SK-N-SH (cell line): ENCODE measurements around the gene TMPRSS5. TPM values are rescaled to one million over a fixed set of nuclear protein-coding genes. Genes with fewer than 3 reads are reported as not detected.

Experiments
- CTCF ChIA-PET: fragments of 300-600, 350-600 bp; formaldehyde crosslinking; extraction: SDS; loops from one replicate; lab custom pipeline; 2021; lab: Yijun Ruan, JAX
- POLR2A ChIA-PET: fragments of 350-600 bp; sonication (Branson Sonifier 250); formaldehyde crosslinking; extraction: SDS; loops from one replicate; lab custom pipeline; 2020; ENCODE audit warnings: antibody characterized with exemption, inconsistent platforms; lab: Yijun Ruan, JAX
- DNase-seq: peaks from one replicate; pipeline ENCODE4 v3.0.0; 2012
- H2AFZ ChIP-seq: fragments of 200-600 bp; sonication (generic); 2 replicates; pipeline ENCODE4 v1.8.1; 2016; ENCODE audit warnings: antibody characterized with exemption, mild to moderate bottlenecking, low read depth
- H3F3A ChIP-seq: fragments of 200-600 bp; sonication (generic); replicated peaks from 2 replicates; pipeline ENCODE3; 2016; ENCODE audit warnings: antibody characterized with exemption, mild to moderate bottlenecking; ENCODE audit not compliant: insufficient read depth
- H3K27ac ChIP-seq, 2 experiments: fragments of 200-500 bp in 1 of 2; fragments of 200-600 bp in 1 of 2; sonication (Bioruptor generic) in 1 of 2; sonication (generic), shearing (Covaris generic) in 1 of 2; 2 replicates each; pipeline versions ENCODE4 v1.5.1 to v1.6.1; 2014 to 2016; ENCODE audit warnings: low read depth in 2 of 2, inconsistent platforms in 1 of 2, low read length in 1 of 2, mild to moderate bottlenecking in 1 of 2, mixed read lengths in 1 of 2
- H3K27me3 ChIP-seq: fragments of 200-600 bp; sonication (generic), shearing (Covaris generic); 2 replicates; pipeline ENCODE4 v1.6.1; 2016; ENCODE audit warnings: mixed run types; ENCODE audit not compliant: insufficient read depth
- H3K36me3 ChIP-seq, 2 experiments: fragments of 200-500 bp in 1 of 2; fragments of 200-600 bp in 1 of 2; sonication (Bioruptor generic) in 1 of 2; sonication (generic) in 1 of 2; replicated peaks in 1 of 2; 2 replicates each; pipeline versions ENCODE3 to v1.5.1; 2014 to 2016; ENCODE audit warnings: low read length in 1 of 2, mild to moderate bottlenecking in 1 of 2; ENCODE audit not compliant: insufficient read depth in 2 of 2, control insufficient read depth in 1 of 2
- H3K4me1 ChIP-seq, 2 experiments: fragments of 200-500 bp in 1 of 2; fragments of 200-600 bp in 1 of 2; sonication (Bioruptor generic) in 1 of 2; sonication (generic), shearing (Covaris generic) in 1 of 2; 2 replicates each; pipeline versions ENCODE4 v1.5.1 to v1.6.1; 2014 to 2016; ENCODE audit warnings: low read depth in 1 of 2, low read length in 1 of 2, mixed run types in 1 of 2; ENCODE audit not compliant: insufficient read depth in 2 of 2, control insufficient read depth in 1 of 2
- H3K4me2 ChIP-seq: fragments of 200-600 bp; sonication (generic), shearing (Covaris generic); 2 replicates; pipeline ENCODE4 v1.6.1; 2017; ENCODE audit warnings: mixed run types
- H3K4me3 ChIP-seq, 2 experiments: fragments of 200-500 bp in 1 of 2; fragments of 200-600 bp in 1 of 2; sonication (Bioruptor generic) in 1 of 2; sonication (generic), shearing (Covaris generic) in 1 of 2; 2 replicates each; pipeline versions ENCODE4 v1.5.1 to v1.8.1; 2014 to 2016; ENCODE audit warnings: low read depth in 2 of 2, inconsistent platforms in 1 of 2, low read length in 1 of 2, mild to moderate bottlenecking in 1 of 2, mixed read lengths in 1 of 2, moderate library complexity in 1 of 2
- H3K79me2 ChIP-seq: fragments of 200-600 bp; sonication (generic); 2 replicates; pipeline ENCODE4 v1.8.1; 2017; ENCODE audit warnings: mild to moderate bottlenecking; ENCODE audit not compliant: insufficient read depth
- H3K9ac ChIP-seq: fragments of 200-600 bp; sonication (generic); 2 replicates; pipeline ENCODE4 v1.6.1; 2017; ENCODE audit warnings: mixed run types
- H3K9me2 ChIP-seq: fragments of 200-600 bp; sonication (generic); 2 replicates; pipeline ENCODE4 v1.6.1; 2017; ENCODE audit warnings: mixed run types
- H3K9me3 ChIP-seq: fragments of 200-600 bp; sonication (generic); 2 replicates; pipeline ENCODE4 v1.6.1; 2017; ENCODE audit warnings: mixed run types, mild to moderate bottlenecking, moderate library complexity
- H4K20me1 ChIP-seq: fragments of 200-600 bp; sonication (generic); 2 replicates; pipeline ENCODE4 v1.6.1; 2017; ENCODE audit warnings: mild to moderate bottlenecking, mixed run types; ENCODE audit not compliant: insufficient read depth
- FOSL2 ChIP-seq: IDR thresholded peaks from 2 replicates; pipeline ENCODE4 v1.4.0; 2012; ENCODE audit warnings: low read depth, mild to moderate bottlenecking, moderate library complexity, borderline replicate concordance
- GABPA ChIP-seq: IDR thresholded peaks from 2 replicates; pipeline ENCODE4 v1.4.0; 2012; ENCODE audit warnings: low read depth, mild to moderate bottlenecking
- MEF2A ChIP-seq: IDR thresholded peaks from 2 replicates; pipeline ENCODE4 v1.4.0; 2012; ENCODE audit warnings: low read depth, borderline replicate concordance
- MXI1 ChIP-seq: IDR thresholded peaks from 2 replicates; pipeline ENCODE4 v1.6.1; 2012; ENCODE audit warnings: mild to moderate bottlenecking, low read depth, low read length, improper control_type of control experiment
- NFIC ChIP-seq: IDR thresholded peaks from 2 replicates; pipeline ENCODE4 v1.4.0; 2012; ENCODE audit warnings: borderline replicate concordance
- NRF1 ChIP-seq: IDR thresholded peaks from 2 replicates; pipeline ENCODE4 v1.6.1; 2012; ENCODE audit warnings: low read depth, mild to moderate bottlenecking, low read length
- POLR2AphosphoS5 ChIP-seq: IDR thresholded peaks from 2 replicates; pipeline ENCODE4 v1.6.1; 2012; ENCODE audit warnings: low read depth, low read length
- RAD21 ChIP-seq: IDR thresholded peaks from 2 replicates; pipeline ENCODE4 v1.6.1; 2012; ENCODE audit warnings: mild to moderate bottlenecking, low read length
- RCOR1 ChIP-seq: fragments of 150-350 bp; IDR thresholded peaks from 2 replicates; pipeline ENCODE4 v1.6.1; 2017; ENCODE audit warnings: antibody characterized with exemption, low read length
- REST ChIP-seq: IDR thresholded peaks from 2 replicates; pipeline ENCODE4 v1.6.1; 2012; ENCODE audit warnings: mild to moderate bottlenecking, low read depth, low read length, moderate library complexity
- RFX5 ChIP-seq: IDR thresholded peaks from 2 replicates; pipeline ENCODE4 v1.6.1; 2012; ENCODE audit warnings: mild to moderate bottlenecking, improper control_type of control experiment, low read length
- RXRA ChIP-seq: IDR thresholded peaks from 2 replicates; pipeline ENCODE4 v1.4.0; 2012; ENCODE audit warnings: low read depth, mild to moderate bottlenecking, borderline replicate concordance
- SIN3A ChIP-seq: IDR thresholded peaks from 2 replicates; pipeline ENCODE4 v1.6.1; 2012; ENCODE audit warnings: low read depth, mild to moderate bottlenecking, low read length, moderate library complexity, borderline replicate concordance
- TAF1 ChIP-seq: IDR thresholded peaks from 2 replicates; pipeline ENCODE4 v1.6.1; 2012; ENCODE audit warnings: low read depth, mild to moderate bottlenecking, low read length, moderate library complexity, borderline replicate concordance
- TEAD4 ChIP-seq: IDR thresholded peaks from 2 replicates; pipeline ENCODE4 v1.4.0; 2012; ENCODE audit warnings: mild to moderate bottlenecking, borderline replicate concordance; ENCODE audit not compliant: insufficient read depth
- USF1 ChIP-seq: IDR thresholded peaks from 2 replicates; pipeline ENCODE4 v1.4.0; 2012; ENCODE audit warnings: low read depth, borderline replicate concordance
- YY1 ChIP-seq: IDR thresholded peaks from 2 replicates; pipeline ENCODE4 v1.4.0; 2012; ENCODE audit warnings: low read depth, mild to moderate bottlenecking
- WGBS: methylation state at CpG from one replicate; pipeline ENCODE4 v1.1.6; 2017; ENCODE audit warnings: low lambda C conversion rate; 5-methylcytosine and 5-hydroxymethylcytosine counted together
- polyA plus RNA-seq, 3 experiments: library from polyadenylated mRNA; depleted of rRNA; stranded (reverse); fragments of >200 nt; gene quantifications; 2 replicates each; pipeline ENCODE4 v1.2.3, GENCODE V29; 2012
- TF ChIP-seq, protein P1 (sequence below): fragments of 150-350 bp; IDR thresholded peaks from 2 replicates; pipeline ENCODE4 v1.6.1; 2016; ENCODE audit warnings: mild to moderate bottlenecking, low read depth, low read length

The TMPRSS5 gene
- polyA plus RNA-seq, 1 of the 3 experiments (the other 2 are of a cell fraction): 0.28 TPM

- H3K27ac ChIP-seq: no peak overlapping the region
- no peak overlapping the region for H3K9ac ChIP-seq
- TF ChIP-seq POLR2AphosphoS5 (no peak), REST (no peak), TAF1 (no peak), RFX5 (no peak), MXI1 (no peak), NRF1 (no peak), RCOR1 (no peak), YY1 (no peak)
- TF ChIP-seq, protein P1, sequence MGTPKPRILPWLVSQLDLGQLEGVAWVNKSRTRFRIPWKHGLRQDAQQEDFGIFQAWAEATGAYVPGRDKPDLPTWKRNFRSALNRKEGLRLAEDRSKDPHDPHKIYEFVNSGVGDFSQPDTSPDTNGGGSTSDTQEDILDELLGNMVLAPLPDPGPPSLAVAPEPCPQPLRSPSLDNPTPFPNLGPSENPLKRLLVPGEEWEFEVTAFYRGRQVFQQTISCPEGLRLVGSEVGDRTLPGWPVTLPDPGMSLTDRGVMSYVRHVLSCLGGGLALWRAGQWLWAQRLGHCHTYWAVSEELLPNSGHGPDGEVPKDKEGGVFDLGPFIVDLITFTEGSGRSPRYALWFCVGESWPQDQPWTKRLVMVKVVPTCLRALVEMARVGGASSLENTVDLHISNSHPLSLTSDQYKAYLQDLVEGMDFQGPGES: no peak
- 72% methylated on average over 7 of the region's 7 CpGs for WGBS
- no peaks in the 10 kb centered on the region for H3K27me3 ChIP-seq
- H2AFZ ChIP-seq: no peak overlapping the region
- no peaks in the 10 kb centered on the region for H4K20me1 ChIP-seq
- no peaks in the 10 kb centered on the region for H3K9me2 ChIP-seq
- DNase-seq: no peak
- H3F3A ChIP-seq: no peaks in the 10 kb centered on the region
- no peak overlapping the region for H3K4me2 ChIP-seq
- CTCF ChIA-PET: no interaction called here
- no peaks in the 10 kb centered on the region for H3K9me3 ChIP-seq
- no peak overlapping the region for H3K4me3 ChIP-seq
- POLR2A ChIA-PET: no interaction called here
- H3K36me3 ChIP-seq: no peaks in the 10 kb centered on the region
- no peaks in the 10 kb centered on the region for H3K79me2 ChIP-seq
- peaks cover 0 to 9% of the 10 kb centered on the region in 2 experiments; a peak in 1 of 4 replicates for H3K4me1 ChIP-seq
Observed at GRCh38 chr11:113697756-113698407, 8.2 kb downstream of the TMPRSS5 start.

- H3K27ac ChIP-seq: no peak overlapping the region
- WGBS: 73% methylated on average over 2 of the region's 5 CpGs
- TF ChIP-seq, protein P1: no peak
- no peak for TF ChIP-seq MEF2A
- no peak for TF ChIP-seq SIN3A
- TF ChIP-seq NRF1: no peak
- TF ChIP-seq NFIC: no peak
- no peak for TF ChIP-seq USF1
- TF ChIP-seq RFX5: no peak
- TF ChIP-seq RAD21: no peak
- no peak for TF ChIP-seq RCOR1
- no peak for TF ChIP-seq TEAD4
- no peak for TF ChIP-seq RXRA
- TF ChIP-seq FOSL2: no peak
- no peak for TF ChIP-seq GABPA
Observed at GRCh38 chr11:113697111-113697510, 9.0 kb downstream of the TMPRSS5 start.

More at GRCh38 chr11:113697111-113697510, 9.0 kb downstream of the TMPRSS5 start:
- H3K9me3 ChIP-seq: no peaks in the 10 kb centered on the region
- no peak overlapping the region for H2AFZ ChIP-seq
- no peaks in the 10 kb centered on the region for H3K79me2 ChIP-seq
- H3K9me2 ChIP-seq: no peaks in the 10 kb centered on the region
- H4K20me1 ChIP-seq: no peaks in the 10 kb centered on the region
- no peak for DNase-seq
- H3K4me2 ChIP-seq: no peak overlapping the region
- no peaks in the 10 kb centered on the region for H3F3A ChIP-seq
- H3K4me3 ChIP-seq: no peak overlapping the region
- H3K9ac ChIP-seq: no peak overlapping the region
- ChIA-PET CTCF (no interaction called here), POLR2A (no interaction called here)
- H3K27me3 ChIP-seq: no peaks in the 10 kb centered on the region
- H3K36me3 ChIP-seq: no peaks in the 10 kb centered on the region
- H3K4me1 ChIP-seq: peaks cover 0 to 9% of the 10 kb centered on the region in 2 experiments; a peak in 1 of 4 replicates
